Measurements from ENCODE around the gene PKD1L1.

- TF ChIP-seq CTCF (IDR thresholded peaks at IDR 0.05) (no peak), POLR2A (IDR thresholded peaks at IDR 0.05) (no peak), EP300 (IDR thresholded peaks at IDR 0.05) (no peak), POLR2AphosphoS5 (IDR thresholded peaks at IDR 0.05) (no peak)
These were observed 42.3 kb upstream of the PKD1L1 start for GRCh38 chr7:47990592-47990991.

Measured in suprapubic skin (tissue), 4 donors.